GM20431 (cell line): Measurements from ENCODE around the gene TRIM40.

Experiments
- in situ Hi-C: fragments of 300-500 bp; cut with MseI, MboI; formaldehyde crosslinking; loops from one replicate; pipeline ENCODE4 v1.15.0; 2020; ENCODE audit warnings: low sequenced_read_pairs; ENCODE audit not compliant: unreplicated experiment

TRIM40 gene

GRCh38 chr6:30135757-30136156, at the start of gene TRIM40:
Gene TRIM40 (plus strand): TSS chr6:30136140. CDS start chr6:30137037, 897 bp downstream.
- in situ Hi-C loops = no loop called here

- in situ Hi-C loops = no loop called here
These were observed 48.1 kb upstream of the TRIM40 start for GRCh38 chr6:30087876-30088275.

GRCh38 chr6:30091577-30092381, 44.2 kb upstream of the TRIM40 start:
- in situ Hi-C loops = no loop called here

- in situ Hi-C loops = no loop called here
These were observed 42.9 kb upstream of the TRIM40 start for GRCh38 chr6:30092852-30093543.

GRCh38 chr6:30093951-30094661, 41.8 kb upstream of the TRIM40 start:
- in situ Hi-C loops = no loop called here

GRCh38 chr6:30096829-30097228, 39.1 kb upstream of the TRIM40 start:
- in situ Hi-C loops = no loop called here

GRCh38 chr6:30097902-30098768, 37.8 kb upstream of the TRIM40 start:
- in situ Hi-C loops = no loop called here

GRCh38 chr6:30100154-30100553, 35.8 kb upstream of the TRIM40 start:
- in situ Hi-C loops = no loop called here

- in situ Hi-C loops = no loop called here
These were observed 35.1 kb upstream of the TRIM40 start for GRCh38 chr6:30100585-30101443.

GRCh38 chr6:30101444-30102413, 34.2 kb upstream of the TRIM40 start:
- in situ Hi-C loops = no loop called here

GRCh38 chr6:30102414-30102969, 33.4 kb upstream of the TRIM40 start:
- in situ Hi-C loops = no loop called here

GRCh38 chr6:30102970-30103871, 32.7 kb upstream of the TRIM40 start:
- in situ Hi-C loops = no loop called here

GRCh38 chr6:30103872-30104179, 32.1 kb upstream of the TRIM40 start:
- in situ Hi-C loops = no loop called here

GRCh38 chr6:30104661-30105060, 31.3 kb upstream of the TRIM40 start:
- in situ Hi-C loops = no loop called here

- in situ Hi-C loops = no loop called here
These were observed 24.6 kb upstream of the TRIM40 start for GRCh38 chr6:30111266-30111856.

GRCh38 chr6:30112402-30112994, 23.4 kb upstream of the TRIM40 start:
- in situ Hi-C loops = no loop called here
